MM.1S (cell line): ENCODE data around the gene PTPRD.

ENCODE experiments used
- EZH2 ChIP-seq: fragments of 300-600 bp; sonication (generic); optimal IDR thresholded peaks from 2 replicates; pipeline ENCODE3; 2017; ENCODE audit warnings: low read depth, mild to moderate bottlenecking, antibody characterized with exemption, low read length, mixed read lengths
- EZH2phosphoT487 ChIP-seq: fragments of 300-600 bp; sonication (generic); IDR thresholded peaks from 2 replicates; pipeline ENCODE4 v1.6.1; 2018; ENCODE audit warnings: antibody characterized with exemption, low read length
- TF ChIP-seq, protein P1 (sequence below): fragments of 300-600 bp; sonication (generic); IDR thresholded peaks from 2 replicates; pipeline ENCODE4 v1.5.1; 2016; ENCODE audit warnings: antibody characterized with exemption, low read length, mixed read lengths

DNA sequence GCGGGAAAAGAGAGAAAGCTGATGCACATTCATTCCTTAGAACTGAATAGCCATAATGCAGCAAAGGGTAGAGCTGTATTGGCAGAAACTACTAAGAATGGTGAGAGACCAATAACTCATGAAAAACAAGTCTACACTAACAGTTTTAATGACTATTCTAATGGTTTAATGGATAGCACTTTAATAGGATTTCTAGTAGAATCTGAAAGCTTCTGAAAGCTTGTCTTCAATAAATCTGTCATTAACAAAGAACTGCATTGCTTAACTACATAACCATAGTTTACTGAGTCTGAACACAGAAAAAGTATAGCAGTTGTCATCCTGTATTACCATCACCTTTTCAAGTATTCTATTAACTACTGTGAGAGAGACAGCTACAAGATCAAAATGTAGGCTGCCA, 2195.5 kb downstream of the PTPRD start:
- TF ChIP-seq, protein P1, sequence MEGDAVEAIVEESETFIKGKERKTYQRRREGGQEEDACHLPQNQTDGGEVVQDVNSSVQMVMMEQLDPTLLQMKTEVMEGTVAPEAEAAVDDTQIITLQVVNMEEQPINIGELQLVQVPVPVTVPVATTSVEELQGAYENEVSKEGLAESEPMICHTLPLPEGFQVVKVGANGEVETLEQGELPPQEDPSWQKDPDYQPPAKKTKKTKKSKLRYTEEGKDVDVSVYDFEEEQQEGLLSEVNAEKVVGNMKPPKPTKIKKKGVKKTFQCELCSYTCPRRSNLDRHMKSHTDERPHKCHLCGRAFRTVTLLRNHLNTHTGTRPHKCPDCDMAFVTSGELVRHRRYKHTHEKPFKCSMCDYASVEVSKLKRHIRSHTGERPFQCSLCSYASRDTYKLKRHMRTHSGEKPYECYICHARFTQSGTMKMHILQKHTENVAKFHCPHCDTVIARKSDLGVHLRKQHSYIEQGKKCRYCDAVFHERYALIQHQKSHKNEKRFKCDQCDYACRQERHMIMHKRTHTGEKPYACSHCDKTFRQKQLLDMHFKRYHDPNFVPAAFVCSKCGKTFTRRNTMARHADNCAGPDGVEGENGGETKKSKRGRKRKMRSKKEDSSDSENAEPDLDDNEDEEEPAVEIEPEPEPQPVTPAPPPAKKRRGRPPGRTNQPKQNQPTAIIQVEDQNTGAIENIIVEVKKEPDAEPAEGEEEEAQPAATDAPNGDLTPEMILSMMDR: no peak
- TF ChIP-seq EZH2: no peak
- no peak for TF ChIP-seq EZH2phosphoT487
